Chondrocyte (in vitro differentiated cells): ENCODE measurements around the gene NEK1. TPM values are rescaled to one million over a fixed set of nuclear protein-coding genes. Genes with fewer than 3 reads are reported as not detected.
A peak's percentile ranks its signal among the peaks of the same experiment; 100 is the strongest.

Experiments
- DNase-seq: peaks from one replicate; pipeline ENCODE4 v3.0.0; 2021; ENCODE audit warnings: mixed read lengths, low spot score
- H3K27ac Mint-ChIP-seq: one replicate; pipeline ENCODE4 v1.8.0; 2021; ENCODE audit warnings: mild to moderate bottlenecking, moderate library complexity, mixed read lengths; ENCODE audit not compliant: unreplicated experiment
- H3K27me3 Mint-ChIP-seq: 2 replicates; pipeline ENCODE4 v1.8.0; 2021; ENCODE audit warnings: low read depth, mixed read lengths
- H3K36me3 Mint-ChIP-seq: 2 replicates; pipeline ENCODE4 v1.8.0; 2021; ENCODE audit warnings: low read depth, mixed read lengths
- H3K4me1 Mint-ChIP-seq: 2 replicates; pipeline ENCODE4 v1.8.0; 2021; ENCODE audit warnings: low read depth, mild to moderate bottlenecking, mixed read lengths
- H3K4me3 Mint-ChIP-seq: one replicate; pipeline ENCODE4 v1.8.0; 2021; ENCODE audit warnings: mild to moderate bottlenecking, moderate library complexity, mixed read lengths; ENCODE audit not compliant: unreplicated experiment
- H3K9me3 Mint-ChIP-seq: 2 replicates; pipeline ENCODE4 v1.8.0; 2021; ENCODE audit warnings: low read depth, mixed read lengths
- total RNA-seq: library from RNA; stranded (reverse); gene quantifications from 3 replicates; pipeline ENCODE4 v1.2.1, GENCODE V29; 2021
- TF ChIP-seq, protein P1 (sequence below): fragments of 200-600 bp; sonication (generic); IDR thresholded peaks from 2 replicates; pipeline ENCODE4 v1.5.0; 2021; ENCODE audit warnings: antibody characterized with exemption, mild to moderate bottlenecking, moderate library complexity

NEK1 gene
- total RNA-seq, 1 donor from 2014 or later = 13.7 TPM

DNA sequence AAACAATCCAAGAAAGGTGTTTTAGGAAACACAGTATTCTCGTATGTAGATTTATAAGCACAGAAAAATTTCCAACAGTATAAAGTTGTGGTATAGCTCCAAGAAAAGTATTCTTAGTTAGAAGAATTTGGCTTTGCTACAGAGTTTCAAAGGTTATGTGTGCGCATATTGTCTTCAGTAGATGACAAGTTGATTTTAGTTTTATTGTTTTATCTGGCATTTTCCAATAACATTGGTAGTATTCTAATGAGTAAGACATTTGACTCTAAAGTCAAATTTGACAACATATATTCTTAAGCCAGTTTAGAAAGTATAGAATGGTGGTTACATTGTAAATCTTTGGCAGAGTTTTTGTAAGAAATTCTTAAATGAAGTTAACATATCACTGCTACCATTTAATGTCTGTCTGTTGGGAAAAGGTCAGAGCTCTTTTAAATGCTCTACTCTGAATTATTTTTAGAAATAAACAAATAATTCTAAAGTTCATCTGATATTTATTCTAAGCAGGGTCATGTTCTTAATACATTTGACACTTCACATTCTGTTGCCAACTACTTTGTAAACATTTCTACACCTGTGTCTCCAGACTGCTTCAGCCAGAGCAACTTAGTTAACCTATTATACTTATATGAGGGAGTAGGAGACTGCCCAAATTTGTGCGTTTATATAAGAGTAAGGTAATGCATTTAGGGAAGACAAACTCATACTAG is 38.0 kb upstream of the NEK1 start:
- Mint-ChIP-seq H3K9me3 (no peaks in the 10 kb centered on the region), H3K4me3 (no peak overlapping the region), H3K36me3 (no peaks in the 10 kb centered on the region), H3K27ac (peak overlapping the region; percentile 36), H3K27me3 (no peaks in the 10 kb centered on the region), H3K4me1 (peaks cover 16% of the 10 kb centered on the region)
- DNase-seq = no peak
- TF ChIP-seq, protein P1, sequence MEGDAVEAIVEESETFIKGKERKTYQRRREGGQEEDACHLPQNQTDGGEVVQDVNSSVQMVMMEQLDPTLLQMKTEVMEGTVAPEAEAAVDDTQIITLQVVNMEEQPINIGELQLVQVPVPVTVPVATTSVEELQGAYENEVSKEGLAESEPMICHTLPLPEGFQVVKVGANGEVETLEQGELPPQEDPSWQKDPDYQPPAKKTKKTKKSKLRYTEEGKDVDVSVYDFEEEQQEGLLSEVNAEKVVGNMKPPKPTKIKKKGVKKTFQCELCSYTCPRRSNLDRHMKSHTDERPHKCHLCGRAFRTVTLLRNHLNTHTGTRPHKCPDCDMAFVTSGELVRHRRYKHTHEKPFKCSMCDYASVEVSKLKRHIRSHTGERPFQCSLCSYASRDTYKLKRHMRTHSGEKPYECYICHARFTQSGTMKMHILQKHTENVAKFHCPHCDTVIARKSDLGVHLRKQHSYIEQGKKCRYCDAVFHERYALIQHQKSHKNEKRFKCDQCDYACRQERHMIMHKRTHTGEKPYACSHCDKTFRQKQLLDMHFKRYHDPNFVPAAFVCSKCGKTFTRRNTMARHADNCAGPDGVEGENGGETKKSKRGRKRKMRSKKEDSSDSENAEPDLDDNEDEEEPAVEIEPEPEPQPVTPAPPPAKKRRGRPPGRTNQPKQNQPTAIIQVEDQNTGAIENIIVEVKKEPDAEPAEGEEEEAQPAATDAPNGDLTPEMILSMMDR = no peak

DNA sequence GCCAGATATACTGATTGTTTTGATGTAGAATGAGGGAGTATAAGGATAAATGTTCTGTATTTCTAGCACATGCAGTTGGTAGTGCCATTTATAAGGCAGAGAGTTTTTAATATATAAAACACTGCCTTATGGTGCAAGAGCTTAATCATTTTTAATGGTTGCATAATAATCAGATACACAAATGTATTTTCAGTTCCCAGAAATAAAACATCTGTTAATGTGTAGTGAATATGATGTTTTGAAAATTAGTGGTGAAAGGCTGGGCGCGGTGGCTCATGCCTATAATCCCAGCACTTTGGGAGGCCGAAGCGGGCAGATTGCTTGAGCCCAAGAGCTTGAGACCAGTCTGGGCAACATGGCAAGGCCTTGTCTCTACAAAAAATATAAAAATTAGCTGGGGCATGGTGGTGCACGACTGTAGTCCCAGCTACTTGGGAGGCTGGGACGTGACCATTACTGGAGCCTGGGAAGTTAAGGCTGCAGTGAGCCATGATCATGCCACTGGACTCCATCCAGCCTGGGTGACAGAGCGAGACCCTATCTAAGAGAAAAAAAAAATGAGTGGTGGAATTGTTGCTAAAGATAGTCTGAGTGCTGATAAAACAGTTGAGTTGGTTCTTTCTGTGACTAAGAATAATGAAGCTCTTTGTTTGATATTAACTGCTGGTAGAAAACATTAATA is 37.3 kb upstream of the NEK1 start:
- no peaks in the 10 kb centered on the region for H3K27me3 Mint-ChIP-seq
- TF ChIP-seq, protein P1 = no peak
- DNase-seq = no peak
- no peak overlapping the region for H3K4me3 Mint-ChIP-seq
- H3K36me3 Mint-ChIP-seq = peaks cover under 1% of the 10 kb centered on the region
- H3K4me1 Mint-ChIP-seq = peaks cover 16% of the 10 kb centered on the region
- H3K27ac Mint-ChIP-seq = peak overlapping the region; percentile 5
- H3K9me3 Mint-ChIP-seq = no peaks in the 10 kb centered on the region

DNA sequence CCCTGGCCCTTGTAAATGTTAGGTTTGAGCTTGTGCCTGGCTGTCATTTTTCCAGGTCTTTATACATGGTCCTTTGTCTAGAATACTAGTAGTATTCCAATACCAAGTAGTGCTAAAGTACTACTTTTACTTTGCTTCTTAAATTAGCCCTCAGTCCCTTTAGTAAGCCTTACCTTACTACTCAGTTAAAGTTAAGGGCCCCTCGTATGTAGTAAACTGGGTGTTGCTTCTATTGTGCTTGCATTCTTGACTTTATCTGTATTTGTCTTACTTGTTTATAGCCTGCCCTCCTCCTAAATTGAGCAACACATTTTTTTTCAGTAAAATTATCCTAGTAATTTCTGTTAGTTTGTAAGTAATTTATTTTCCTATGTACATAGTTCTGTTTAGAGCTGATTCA is 33.2 kb upstream of the NEK1 start:
- Mint-ChIP-seq H3K36me3 (peaks cover 5% of the 10 kb centered on the region), H3K27me3 (no peaks in the 10 kb centered on the region), H3K27ac (no peak overlapping the region), H3K4me3 (no peak overlapping the region), H3K4me1 (peaks cover 13% of the 10 kb centered on the region), H3K9me3 (no peaks in the 10 kb centered on the region)
- TF ChIP-seq, protein P1 = no peak
- no peak for DNase-seq

DNA sequence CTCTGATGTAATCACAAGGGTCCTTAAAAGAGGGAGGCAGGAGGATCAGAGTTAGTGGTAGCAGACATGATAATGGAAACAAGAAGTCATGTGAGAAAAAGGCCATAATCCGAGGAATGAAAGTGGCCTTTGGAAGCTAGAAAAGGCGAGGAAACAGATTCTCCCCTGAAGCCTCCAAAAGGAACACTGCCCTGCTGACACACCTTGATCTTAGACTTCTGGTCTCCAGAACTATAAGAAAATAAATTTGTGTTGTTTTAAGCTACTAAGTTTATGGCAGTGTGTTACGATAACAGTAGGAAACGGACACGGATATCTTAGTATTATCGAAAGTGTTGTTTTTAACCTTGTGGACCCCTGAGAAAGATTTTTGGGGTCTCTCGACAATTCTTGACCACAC is 32.4 kb upstream of the NEK1 start:
- H3K27me3 Mint-ChIP-seq = no peaks in the 10 kb centered on the region
- no peaks in the 10 kb centered on the region for H3K9me3 Mint-ChIP-seq
- DNase-seq = no peak
- TF ChIP-seq, protein P1 = no peak
- H3K4me3 Mint-ChIP-seq = no peak overlapping the region
- peaks cover 10% of the 10 kb centered on the region for H3K4me1 Mint-ChIP-seq
- H3K36me3 Mint-ChIP-seq = peaks cover 5% of the 10 kb centered on the region
- no peak overlapping the region for H3K27ac Mint-ChIP-seq

DNA sequence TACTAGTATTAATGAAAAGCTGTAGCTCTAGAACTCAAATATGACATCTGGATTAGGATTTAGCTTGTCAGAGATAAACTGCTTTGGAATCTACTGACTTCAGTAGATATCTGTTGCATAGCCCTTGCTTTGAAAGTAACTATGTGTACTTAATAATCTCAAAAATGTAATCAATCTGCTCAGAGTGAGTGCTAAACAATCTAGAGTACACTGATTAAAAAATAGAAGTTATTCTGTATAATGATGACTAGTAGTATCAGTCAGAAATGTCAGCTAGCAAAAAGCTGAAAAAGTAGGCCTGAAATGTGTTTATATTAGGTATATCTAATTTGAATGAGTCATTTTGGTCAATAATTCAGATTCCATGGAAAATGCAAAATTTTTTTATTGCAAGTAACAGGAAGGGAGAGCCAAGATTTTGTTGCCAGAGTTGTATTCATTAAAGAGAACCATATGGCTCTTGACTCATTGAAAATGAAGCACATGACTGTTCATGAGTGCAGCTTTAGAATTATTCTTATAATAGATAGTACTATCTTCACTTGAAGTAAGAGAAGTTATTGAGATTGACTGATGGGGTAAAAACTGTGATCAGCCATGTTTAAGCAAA is 28.0 kb upstream of the NEK1 start:
- no peak for DNase-seq
- no peak overlapping the region for H3K27ac Mint-ChIP-seq
- H3K4me1 Mint-ChIP-seq = peaks cover 5% of the 10 kb centered on the region

More for the DNA sequence above, 28.0 kb upstream of the NEK1 start:
- H3K27me3 Mint-ChIP-seq = no peaks in the 10 kb centered on the region
- TF ChIP-seq, protein P1 = no peak
- no peak overlapping the region for H3K4me3 Mint-ChIP-seq
- no peaks in the 10 kb centered on the region for H3K9me3 Mint-ChIP-seq
- H3K36me3 Mint-ChIP-seq = peaks cover 15% of the 10 kb centered on the region
